Body of pancreas (tissue), 4 donors: ENCODE data around the gene WNT9A. TPM values are rescaled to one million over a fixed set of nuclear protein-coding genes. Genes with fewer than 3 reads are reported as not detected.

Experiments
- ATAC-seq: fragments of 150-250 bp; one replicate; pipeline ENCODE4 v1.9.1; 2016
- DNase-seq, 4 donors: peaks; one replicate each; pipeline ENCODE4 v3.0.0-alpha.2; 2019
- H3K27ac ChIP-seq, 4 donors: fragments of 200-600 bp; sonication (generic); 1 replicate in 3 of 4; 2 replicates in 1 of 4; pipeline versions ENCODE4 v1.5.1 to v1.6.1; 2016 to 2019; ENCODE audit warnings: mild to moderate bottlenecking in 1 of 4, mixed read lengths in 1 of 4, moderate library complexity in 1 of 4
- H3K27me3 ChIP-seq, 2 donors: fragments of 200-600 bp; sonication (generic); one replicate each; pipeline ENCODE4 v1.6.0; 2016; ENCODE audit warnings: mild to moderate bottlenecking in 1 of 2
- H3K36me3 ChIP-seq, 2 donors: fragments of 200-600 bp; sonication (generic); replicated peaks in 1 of 2; 2 replicates each; pipeline ENCODE4 v1.5.1; 2016; ENCODE audit warnings: low read depth in 2 of 2; ENCODE audit not compliant: insufficient read depth in 1 of 2
- H3K4me1 ChIP-seq: fragments of 200-600 bp; sonication (generic); one replicate; pipeline ENCODE4 v1.6.0; 2016
- H3K4me3 ChIP-seq, 2 donors: fragments of 200-600 bp; sonication (generic); 1 replicate in 1 of 2; 2 replicates in 1 of 2; pipeline ENCODE4 v1.5.1; 2016 to 2019
- H3K9me3 ChIP-seq, 3 donors: fragments of 200-600 bp; sonication (generic); 1 replicate in 2 of 3; 2 replicates in 1 of 3; pipeline ENCODE4 v1.5.1; 2016
- POLR2A ChIP-seq, 3 donors: fragments of 450-650 bp; IDR thresholded peaks; one replicate each; pipeline ENCODE4 v1.6.1; 2016; ENCODE audit warnings: antibody characterized with exemption in 3 of 3, mild to moderate bottlenecking in 2 of 3
- WGBS, 2 donors: methylation state at CpG; one replicate each; pipeline ENCODE4 v1.1.5; 2017; 5-methylcytosine and 5-hydroxymethylcytosine counted together
- intact Hi-C: fragments of 100-400 bp; cut with DNase I; formaldehyde crosslinking; loops from one replicate; pipeline ENCODE4 v1.15.1; 2023
- total RNA-seq, 2 donors: library from RNA; depleted of rRNA; stranded (reverse); fragments of >200 nt; gene quantifications; one replicate each; pipeline ENCODE4 v1.1.0, GENCODE V29; 2016
- TF ChIP-seq, protein P1 (sequence below), 7 experiments: fragments of 450-650 bp in 4 of 7; fragments of 200-600 bp in 3 of 7; sonication (generic) in 3 of 7; IDR thresholded peaks; one replicate each; pipeline ENCODE4 v1.5.1; 2016 to 2019; ENCODE audit warnings: antibody characterized with exemption in 7 of 7

WNT9A gene
- total RNA-seq, 2 donors from 2014 or later = 0.66 to 2.1 TPM

DNA sequence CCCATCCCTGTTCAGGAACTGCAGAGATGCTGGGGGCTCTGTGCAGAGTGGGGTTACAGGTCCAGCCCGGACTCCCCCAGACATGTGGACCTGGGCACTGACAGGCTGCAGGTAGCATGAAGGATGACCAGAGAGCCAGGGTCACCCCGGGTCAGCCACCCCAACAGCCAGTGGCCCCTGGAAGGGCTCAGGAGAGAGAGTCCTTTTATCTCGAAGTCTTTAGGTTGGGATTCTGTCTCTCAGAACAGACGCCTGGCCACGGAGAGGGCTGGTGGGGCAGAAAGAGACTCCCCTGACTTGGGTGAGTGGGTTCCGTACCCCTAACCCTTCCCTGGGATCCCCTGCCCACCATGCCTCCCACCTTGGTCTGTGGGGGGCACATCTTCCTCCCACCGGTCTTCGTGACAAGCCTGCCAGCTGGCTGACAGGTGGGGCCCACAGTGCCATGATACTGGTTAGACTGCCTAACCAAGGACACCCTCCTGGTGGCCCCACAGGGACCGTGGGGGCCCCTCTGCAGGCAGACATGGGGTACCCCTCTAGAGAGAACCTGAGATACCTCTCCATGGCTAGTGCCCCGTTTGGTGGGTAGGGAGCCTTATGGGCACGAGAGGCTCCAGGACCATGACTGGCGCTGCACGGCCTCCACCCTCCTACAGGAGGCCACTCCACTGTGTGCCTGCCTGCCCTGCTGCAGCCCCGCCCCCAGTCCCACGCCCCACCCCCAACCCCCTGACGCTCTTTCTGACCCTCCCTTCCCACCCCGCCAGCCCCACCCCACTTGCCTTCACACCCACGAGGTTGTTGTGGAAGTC, 24.2 kb downstream of the WNT9A start:
- DNase-seq (no peak), ATAC-seq (no peak)
- Histone ChIP-seq H3K36me3 (no peaks in the 10 kb centered on the region), H3K27ac (no peak overlapping the region), H3K9me3 (no peaks in the 10 kb centered on the region), H3K4me1 (no peaks in the 10 kb centered on the region), H3K4me3 (no peak overlapping the region), H3K27me3 (no peaks in the 10 kb centered on the region)
- TF ChIP-seq, protein P1, sequence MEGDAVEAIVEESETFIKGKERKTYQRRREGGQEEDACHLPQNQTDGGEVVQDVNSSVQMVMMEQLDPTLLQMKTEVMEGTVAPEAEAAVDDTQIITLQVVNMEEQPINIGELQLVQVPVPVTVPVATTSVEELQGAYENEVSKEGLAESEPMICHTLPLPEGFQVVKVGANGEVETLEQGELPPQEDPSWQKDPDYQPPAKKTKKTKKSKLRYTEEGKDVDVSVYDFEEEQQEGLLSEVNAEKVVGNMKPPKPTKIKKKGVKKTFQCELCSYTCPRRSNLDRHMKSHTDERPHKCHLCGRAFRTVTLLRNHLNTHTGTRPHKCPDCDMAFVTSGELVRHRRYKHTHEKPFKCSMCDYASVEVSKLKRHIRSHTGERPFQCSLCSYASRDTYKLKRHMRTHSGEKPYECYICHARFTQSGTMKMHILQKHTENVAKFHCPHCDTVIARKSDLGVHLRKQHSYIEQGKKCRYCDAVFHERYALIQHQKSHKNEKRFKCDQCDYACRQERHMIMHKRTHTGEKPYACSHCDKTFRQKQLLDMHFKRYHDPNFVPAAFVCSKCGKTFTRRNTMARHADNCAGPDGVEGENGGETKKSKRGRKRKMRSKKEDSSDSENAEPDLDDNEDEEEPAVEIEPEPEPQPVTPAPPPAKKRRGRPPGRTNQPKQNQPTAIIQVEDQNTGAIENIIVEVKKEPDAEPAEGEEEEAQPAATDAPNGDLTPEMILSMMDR (IDR thresholded peaks at IDR 0.05) = no peak
- no peak for TF ChIP-seq POLR2A (IDR thresholded peaks at IDR 0.05)
- 78 to 90% methylated on average over 11 to 14 of the region's 18 CpGs for WGBS, 2 donors
- intact Hi-C loops = no loop called here

DNA sequence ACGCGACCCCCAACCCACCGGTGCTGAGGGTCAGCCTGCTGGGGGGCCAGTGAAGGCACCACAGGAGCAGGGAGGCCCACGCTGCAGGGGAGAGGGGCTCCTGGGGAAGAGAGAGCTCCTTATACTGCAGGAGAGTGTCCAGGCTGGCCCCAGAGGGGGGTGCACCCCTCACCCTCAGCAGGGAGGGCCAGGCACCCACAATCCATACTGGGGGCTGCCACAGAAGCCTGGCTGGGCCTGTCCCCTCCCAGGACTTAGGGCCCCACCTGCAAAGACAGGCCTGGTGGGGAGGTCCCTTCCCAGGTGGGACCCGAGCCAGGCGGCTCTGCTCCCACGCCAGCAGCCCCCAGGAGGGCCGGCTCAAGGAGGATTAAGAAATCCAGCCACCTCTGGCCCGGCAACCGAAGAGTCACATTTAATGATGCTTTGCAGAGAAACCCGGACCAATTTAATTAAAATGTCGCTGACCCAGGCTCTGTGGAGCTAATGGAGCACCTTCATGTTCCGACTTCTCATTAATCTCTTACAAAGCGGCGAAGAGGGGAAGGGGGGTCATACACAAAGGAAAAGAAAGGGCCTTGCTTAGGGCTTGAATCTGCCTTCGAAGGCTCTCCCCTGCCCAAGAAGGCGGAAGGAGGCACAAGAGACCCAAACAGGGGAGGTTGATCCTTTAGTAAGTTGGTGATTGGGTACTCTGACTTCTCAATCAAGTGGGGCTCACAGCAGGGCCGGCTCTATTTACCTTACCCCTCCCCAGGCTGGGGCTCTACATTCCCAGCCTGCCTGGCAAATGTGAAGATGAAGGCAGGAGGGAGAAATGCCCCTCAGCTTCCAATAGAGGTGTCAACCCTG, 25.0 kb downstream of the WNT9A start:
- no peak overlapping the region for H3K4me3 ChIP-seq
- ATAC-seq (no peak), DNase-seq (no peak)
- 70 to 72% methylated on average over 10 to 18 of the region's 18 CpGs for WGBS, 2 donors
- TF ChIP-seq, protein P1 (IDR thresholded peaks at IDR 0.05) = no peak
- no peak for TF ChIP-seq POLR2A (IDR thresholded peaks at IDR 0.05)
- H3K27ac ChIP-seq = no peak overlapping the region
- intact Hi-C loops = no loop called here
- H3K36me3 ChIP-seq = no peaks in the 10 kb centered on the region
- no peaks in the 10 kb centered on the region for H3K9me3 ChIP-seq
- no peaks in the 10 kb centered on the region for H3K4me1 ChIP-seq
- H3K27me3 ChIP-seq = no peaks in the 10 kb centered on the region

DNA sequence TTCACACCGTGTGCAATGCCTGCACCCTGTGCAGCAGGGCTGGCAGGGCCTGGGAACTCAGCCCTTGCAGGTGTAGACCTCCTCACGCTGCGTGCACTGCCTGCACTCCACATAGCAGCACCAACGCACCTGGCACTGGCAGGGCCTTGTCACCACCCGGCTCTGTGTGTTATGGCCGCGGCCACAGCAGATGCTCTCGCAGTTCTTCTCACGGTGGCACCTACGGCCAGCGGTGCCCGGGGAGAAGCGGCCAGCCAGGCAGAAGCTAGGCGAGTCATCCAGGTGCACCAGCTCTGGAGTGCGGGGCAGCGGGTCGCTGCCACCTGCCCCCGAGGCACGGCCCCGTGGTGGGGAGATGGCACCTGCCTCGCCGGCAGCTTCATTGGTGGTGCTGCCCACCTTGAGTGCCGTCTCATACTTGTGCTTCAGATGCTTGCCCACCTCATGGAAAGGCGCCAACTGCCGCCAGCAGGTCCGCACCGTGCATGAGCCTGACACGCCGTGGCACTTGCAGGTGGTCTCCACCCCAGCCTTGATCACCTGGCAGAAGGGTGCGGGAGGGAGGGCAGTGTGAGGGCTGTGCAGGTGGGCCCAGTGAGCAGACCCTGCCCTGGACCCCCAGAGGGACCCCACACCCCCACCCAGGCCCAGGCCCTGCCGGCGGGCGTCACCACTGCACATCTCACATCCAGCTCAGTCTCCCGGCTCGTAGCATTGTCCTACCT, 26.1 kb downstream of the WNT9A start:
- no peaks in the 10 kb centered on the region for H3K27me3 ChIP-seq
- intact Hi-C loops = no loop called here
- ATAC-seq = no peak
- DNase-seq = no peak
- TF ChIP-seq, protein P1 (IDR thresholded peaks at IDR 0.05) = no peak
- TF ChIP-seq POLR2A (IDR thresholded peaks at IDR 0.05) = no peak
- no peaks in the 10 kb centered on the region for H3K9me3 ChIP-seq
- no peak overlapping the region for H3K4me3 ChIP-seq
- H3K4me1 ChIP-seq = no peaks in the 10 kb centered on the region
- 88 to 94% methylated on average over 1 to 29 of the region's 35 CpGs for WGBS, 2 donors
- H3K36me3 ChIP-seq = no peaks in the 10 kb centered on the region
- H3K27ac ChIP-seq = no peak overlapping the region

DNA sequence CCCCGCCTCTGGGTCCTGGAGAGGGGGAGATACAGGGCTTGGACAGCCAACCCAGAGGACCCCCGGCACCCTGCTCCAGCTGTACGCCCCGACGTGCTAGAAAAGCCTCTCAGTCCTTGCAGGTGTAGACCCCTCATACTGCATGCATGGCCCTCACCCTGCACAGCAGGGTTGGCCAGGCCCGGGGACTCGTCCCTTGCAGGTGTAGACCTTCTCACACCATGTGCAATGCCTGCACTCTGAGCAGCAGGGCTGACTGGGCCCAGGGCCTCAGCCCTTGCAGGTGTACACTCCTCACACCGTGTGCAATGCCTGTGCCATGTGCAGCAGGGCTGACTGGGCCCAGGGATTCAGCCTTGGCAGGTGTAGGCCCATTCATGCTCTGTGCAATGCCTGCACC, 26.8 kb downstream of the WNT9A start:
- no peak overlapping the region for H3K27ac ChIP-seq
- H3K4me1 ChIP-seq = no peaks in the 10 kb centered on the region
- 81 to 100% methylated on average over 2 to 8 of the region's 8 CpGs for WGBS, 2 donors
- intact Hi-C loops = no loop called here
- TF ChIP-seq POLR2A (IDR thresholded peaks at IDR 0.05) = no peak
- TF ChIP-seq, protein P1 (IDR thresholded peaks at IDR 0.05) = no peak
- H3K4me3 ChIP-seq = no peak overlapping the region
- H3K9me3 ChIP-seq = no peaks in the 10 kb centered on the region
- ATAC-seq = no peak
- no peaks in the 10 kb centered on the region for H3K27me3 ChIP-seq
- no peak for DNase-seq
- H3K36me3 ChIP-seq = no peaks in the 10 kb centered on the region
